Activated CD4-positive, alpha-beta T cell treated with anti-CD3 and anti-CD28 coated beads, Interleukin-2, amount 10 ng/mL, durations not matched to agents 7 days and 5 days (primary cell): ENCODE measurements around the gene FLAD1. TPM values are rescaled to one million over a fixed set of nuclear protein-coding genes. Genes with fewer than 3 reads are reported as not detected.

ENCODE experiments used
- CTCF ChIA-PET: fragments of 350-600 bp; sonication (Branson Sonifier 250); formaldehyde crosslinking; loops from one replicate; lab custom pipeline; 2021; ENCODE audit warnings: antibody characterized with exemption; lab: Charles Lee
- POLR2A ChIA-PET: fragments of 350-600 bp; sonication (Branson Sonifier 250); formaldehyde crosslinking; loops from one replicate; lab custom pipeline; 2021; ENCODE audit warnings: antibody characterized with exemption; lab: Charles Lee
- DNase-seq: peaks from one replicate; pipeline ENCODE4 v3.0.0-alpha.2; 2020
- H3K27ac Mint-ChIP-seq: one replicate; pipeline ENCODE4 v1.8.0; 2021; ENCODE audit warnings: mild to moderate bottlenecking, moderate library complexity, mixed read lengths
- H3K27me3 Mint-ChIP-seq: one replicate; pipeline ENCODE4 v1.8.0; 2021; ENCODE audit warnings: mixed read lengths
- H3K36me3 Mint-ChIP-seq: one replicate; pipeline ENCODE4 v1.8.0; 2021; ENCODE audit warnings: low read depth, mixed read lengths
- H3K4me1 Mint-ChIP-seq: one replicate; pipeline ENCODE4 v1.8.0; 2021; ENCODE audit warnings: mixed read lengths
- H3K4me3 Mint-ChIP-seq: one replicate; pipeline ENCODE4 v1.8.0; 2021; ENCODE audit warnings: mild to moderate bottlenecking, moderate library complexity, mixed read lengths
- H3K9me3 Mint-ChIP-seq: one replicate; pipeline ENCODE4 v1.8.0; 2021; ENCODE audit warnings: mixed read lengths
- total RNA-seq, 2 experiments: library from RNA; stranded (reverse); gene quantifications; one replicate each; pipeline ENCODE4 v1.2.3, GENCODE V29; 2021

FLAD1 gene
- total RNA-seq, 2 experiments from 2014 or later = 41.2 to 41.3 TPM

DNA sequence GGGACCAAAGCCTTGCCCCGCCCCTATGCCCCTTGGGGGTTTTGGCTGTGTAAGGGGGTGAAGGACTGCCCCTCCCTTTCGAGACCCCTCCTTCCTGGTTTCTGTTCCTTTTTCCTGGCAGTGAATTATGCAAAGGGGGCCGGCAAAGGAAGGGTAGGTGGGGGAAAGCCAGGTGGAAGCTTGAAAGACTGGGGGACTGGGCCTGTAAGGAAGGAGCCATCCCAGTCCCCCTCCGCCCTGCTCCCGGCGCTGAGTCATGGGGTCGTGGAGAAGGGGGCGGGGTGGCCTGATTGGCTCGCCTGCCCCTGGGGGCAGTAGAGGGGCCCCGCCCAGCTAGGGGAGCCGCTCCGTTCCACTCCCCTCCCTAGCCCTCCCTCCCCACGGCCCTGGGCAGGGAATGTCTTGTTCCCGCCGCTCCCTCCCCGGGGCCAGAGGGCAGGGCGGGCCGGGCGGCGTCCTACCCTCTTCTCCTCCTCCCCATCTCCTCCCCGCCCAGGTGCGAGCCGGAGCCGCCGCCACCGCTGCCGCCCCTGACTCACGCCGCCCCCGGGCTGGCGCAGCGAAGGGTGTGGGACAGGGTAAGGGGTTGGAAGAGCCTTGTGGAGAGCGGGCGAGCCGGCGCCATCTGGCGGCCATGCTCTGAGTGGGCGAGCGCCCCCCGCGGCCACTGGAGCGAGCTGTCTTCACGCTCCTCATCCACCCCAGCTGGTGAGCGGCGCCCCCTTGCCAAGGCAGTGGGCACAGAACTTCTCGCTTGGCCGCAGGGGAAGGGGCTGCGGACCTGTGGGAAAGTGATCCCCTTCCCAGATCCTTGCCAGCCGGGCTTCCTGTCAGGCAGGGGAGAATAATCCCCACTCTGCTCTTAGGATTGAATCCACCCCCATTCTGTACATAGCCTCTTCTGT, 34.1 kb downstream of the FLAD1 start:
- ChIA-PET POLR2A (no interaction called here), CTCF (interaction anchor here (0.5 to 17.4 kb wide), 33 partner anchors 9 to 458 kb away, joined by 3 to 222 read pairs (median 4); partner anchors contain the start of genes ADAM15, DCST1, DCST2 and FLAD1)
- DNase-seq = peak; percentile 85
- Mint-ChIP-seq H3K36me3 (peaks cover 59% of the 10 kb centered on the region), H3K9me3 (no peaks in the 10 kb centered on the region), H3K4me1 (peaks cover 70% of the 10 kb centered on the region), H3K4me3 (no peak overlapping the region), H3K27ac (peak overlapping the region; percentile 84), H3K27me3 (no peaks in the 10 kb centered on the region)

DNA sequence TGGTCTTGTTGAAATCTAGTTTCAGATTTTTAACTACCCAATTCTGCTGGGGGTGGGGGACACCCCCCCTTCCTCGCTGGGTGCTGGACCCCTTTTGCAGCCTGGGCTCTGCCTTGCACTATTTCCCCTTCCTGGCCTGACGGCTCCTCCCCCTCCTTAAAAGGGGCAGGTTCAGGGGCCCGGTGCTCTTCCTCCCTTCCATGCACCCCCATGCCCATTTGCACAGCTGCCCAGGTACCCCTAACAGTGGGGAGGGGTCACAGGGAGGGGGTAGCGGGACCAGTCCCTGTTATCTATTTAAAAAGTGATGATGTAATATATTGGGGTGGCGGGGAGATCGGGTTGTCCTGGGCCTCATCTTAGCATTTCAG, 34.8 kb downstream of the FLAD1 start:
- CTCF ChIA-PET = interaction anchor here (0.5 to 17.4 kb wide), 29 partner anchors 8 to 458 kb away, joined by 3 to 222 read pairs (median 4); partner anchors contain the start of genes ADAM15, DCST1, DCST2 and FLAD1
- peaks cover 53% of the 10 kb centered on the region for H3K36me3 Mint-ChIP-seq
- no peak overlapping the region for H3K4me3 Mint-ChIP-seq
- H3K27ac Mint-ChIP-seq = peak overlapping the region; percentile 41
- peaks cover 67% of the 10 kb centered on the region for H3K4me1 Mint-ChIP-seq
- no peak for DNase-seq
- POLR2A ChIA-PET = no interaction called here
- H3K9me3 Mint-ChIP-seq = no peaks in the 10 kb centered on the region
- no peaks in the 10 kb centered on the region for H3K27me3 Mint-ChIP-seq

DNA sequence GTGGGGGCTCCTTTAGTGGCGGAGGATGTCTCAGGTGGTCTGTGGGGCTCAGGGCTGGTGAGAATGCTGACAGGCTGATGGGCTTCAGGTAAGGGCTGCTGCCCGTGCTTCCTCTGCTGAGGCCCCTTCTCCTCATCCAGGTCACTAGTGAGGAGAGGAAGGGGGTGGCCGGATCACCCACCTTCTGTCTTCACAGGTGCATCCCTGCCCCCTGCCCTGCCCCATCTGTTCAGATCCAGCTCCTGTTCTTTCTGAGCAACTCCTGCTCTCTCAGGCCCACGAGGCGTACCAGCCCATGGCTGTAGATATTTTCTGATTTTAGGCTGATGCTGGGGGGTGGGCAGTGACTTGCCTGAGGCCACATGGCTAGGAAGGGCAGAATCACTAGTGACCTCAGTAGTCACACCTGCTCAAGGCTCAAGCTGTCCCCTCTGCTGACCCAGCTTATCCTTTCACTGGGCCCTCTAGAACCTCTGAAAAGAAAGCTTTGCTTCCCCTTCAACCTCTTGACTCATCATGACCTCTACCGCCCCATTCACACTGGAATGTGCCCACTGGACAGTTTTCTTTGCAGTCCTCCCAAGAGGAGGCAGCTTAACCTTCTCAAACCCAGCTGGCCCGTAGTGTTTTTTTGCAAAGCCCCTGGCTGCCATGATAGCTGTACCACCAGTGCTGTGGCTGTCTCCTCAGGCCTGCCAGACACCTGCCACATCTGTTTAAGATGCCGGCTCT, 35.6 kb downstream of the FLAD1 start:
- no peaks in the 10 kb centered on the region for H3K9me3 Mint-ChIP-seq
- peak overlapping the region; percentile 46 for H3K27ac Mint-ChIP-seq
- peaks cover 60% of the 10 kb centered on the region for H3K4me1 Mint-ChIP-seq
- DNase-seq = no peak
- ChIA-PET CTCF (interaction anchor here (1.0 to 17.4 kb wide), 11 partner anchors 11 to 74 kb away, joined by 3 to 222 read pairs (median 4); partner anchors contain the start of genes ADAM15, DCST1, DCST2 and LENEP), POLR2A (no interaction called here)
- no peak overlapping the region for H3K4me3 Mint-ChIP-seq
- H3K36me3 Mint-ChIP-seq = peaks cover 45% of the 10 kb centered on the region
- H3K27me3 Mint-ChIP-seq = no peaks in the 10 kb centered on the region

DNA sequence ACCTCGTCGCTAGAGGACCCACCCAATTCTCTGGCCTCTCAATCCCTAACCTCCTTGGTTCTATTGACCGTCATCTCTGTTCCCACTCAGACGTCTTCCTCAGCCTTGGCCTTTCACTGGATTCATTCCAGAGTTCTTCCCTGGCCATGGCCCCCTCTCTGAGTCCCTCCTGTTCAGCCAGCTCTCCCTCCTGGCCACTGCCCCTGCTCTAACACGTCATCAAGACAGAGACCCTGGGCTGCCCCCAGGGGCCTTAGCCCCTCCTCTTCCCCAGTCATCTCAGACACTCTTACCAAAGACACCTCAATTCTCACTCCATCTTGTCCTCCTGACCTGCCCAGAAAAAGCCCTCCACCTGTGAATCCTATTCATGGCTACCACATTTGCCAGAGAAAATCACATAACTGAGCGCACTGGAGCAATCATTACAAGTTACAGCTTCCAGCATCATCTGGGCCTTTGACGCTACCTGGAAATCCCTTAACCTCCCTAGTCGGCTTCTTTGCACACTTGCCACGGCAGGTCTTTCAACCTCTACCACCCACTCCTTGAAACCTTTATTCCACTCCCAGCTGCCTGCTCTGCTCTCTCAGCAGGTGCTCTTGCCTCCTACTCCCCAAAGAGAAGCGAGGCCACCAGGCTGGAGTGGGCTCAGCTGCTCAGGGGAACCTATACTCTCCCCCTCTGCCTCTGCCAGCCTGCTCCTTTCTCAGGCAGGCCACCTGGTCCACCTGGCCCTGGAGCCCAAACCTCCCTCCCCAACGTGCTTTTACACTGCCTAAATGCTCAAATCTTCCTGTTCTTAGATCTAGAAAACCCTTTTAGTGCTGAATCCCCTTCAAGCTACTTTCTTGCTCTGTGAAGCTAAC, 36.5 kb downstream of the FLAD1 start:
- Mint-ChIP-seq H3K27me3 (no peaks in the 10 kb centered on the region), H3K27ac (no peak overlapping the region), H3K4me1 (peaks cover 51% of the 10 kb centered on the region), H3K36me3 (peaks cover 37% of the 10 kb centered on the region), H3K4me3 (no peak overlapping the region), H3K9me3 (no peaks in the 10 kb centered on the region)
- CTCF ChIA-PET = interaction anchor here (1.1 to 17.4 kb wide), 10 partner anchors 8 to 72 kb away, joined by 3 to 222 read pairs (median 4); partner anchors contain the start of genes ADAM15, DCST1, DCST2 and LENEP
- DNase-seq = no peak
- POLR2A ChIA-PET = interaction anchor here (0.6 kb wide), 1 partner anchor 18 kb away, joined by 3 read pairs; no protein-coding TSS in a partner anchor

DNA sequence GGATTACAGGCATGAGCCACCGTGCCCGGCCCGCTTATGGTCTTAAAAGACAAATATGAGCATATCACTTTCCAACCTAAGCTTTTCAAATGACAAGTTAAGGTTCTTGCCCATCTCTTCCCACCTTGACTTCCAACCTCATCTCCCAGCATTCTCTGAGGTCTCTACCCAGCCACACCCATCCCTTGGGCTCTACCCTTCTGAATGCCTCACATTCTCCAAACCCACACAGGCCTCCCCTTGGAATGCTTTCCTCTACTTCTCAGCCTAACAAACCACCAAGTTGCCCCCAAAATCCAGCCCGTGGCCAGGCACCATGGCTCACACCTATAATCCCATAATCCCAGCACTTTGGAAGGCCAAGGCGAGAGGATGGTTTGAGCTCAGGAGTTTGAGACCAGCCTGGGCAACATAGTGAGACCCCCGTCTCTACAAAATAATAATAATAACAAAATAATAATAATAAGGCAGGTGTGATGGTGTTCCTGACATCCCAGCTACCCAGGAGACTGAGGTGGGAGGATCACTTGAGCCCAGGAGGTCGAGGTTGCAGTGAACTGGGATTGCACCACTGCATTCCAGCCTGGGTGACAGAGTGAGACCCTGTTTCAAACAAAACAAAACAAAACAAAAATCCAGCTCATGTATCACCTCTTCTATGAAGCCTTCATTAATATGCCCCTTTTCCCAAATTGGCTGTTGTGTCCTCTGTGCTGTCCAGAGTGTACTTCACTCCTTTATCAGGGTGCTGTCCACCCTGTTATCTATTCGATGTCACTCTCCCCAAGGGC, 39.2 kb downstream of the FLAD1 start:
- ChIA-PET POLR2A (interaction anchor here (1.4 kb wide), 1 partner anchor 23 kb away, joined by 3 read pairs; no protein-coding TSS in a partner anchor), CTCF (interaction anchor here (1.4 to 17.4 kb wide), 4 partner anchors 10 to 32 kb away, joined by 5 to 222 read pairs (median 95); partner anchors contain the start of genes DCST1, DCST2, LENEP and ZBTB7B)
- Mint-ChIP-seq H3K4me3 (no peak overlapping the region), H3K27me3 (no peaks in the 10 kb centered on the region), H3K27ac (no peak overlapping the region), H3K36me3 (peaks cover 22% of the 10 kb centered on the region), H3K4me1 (peaks cover 27% of the 10 kb centered on the region), H3K9me3 (no peaks in the 10 kb centered on the region)
- DNase-seq = no peak

DNA sequence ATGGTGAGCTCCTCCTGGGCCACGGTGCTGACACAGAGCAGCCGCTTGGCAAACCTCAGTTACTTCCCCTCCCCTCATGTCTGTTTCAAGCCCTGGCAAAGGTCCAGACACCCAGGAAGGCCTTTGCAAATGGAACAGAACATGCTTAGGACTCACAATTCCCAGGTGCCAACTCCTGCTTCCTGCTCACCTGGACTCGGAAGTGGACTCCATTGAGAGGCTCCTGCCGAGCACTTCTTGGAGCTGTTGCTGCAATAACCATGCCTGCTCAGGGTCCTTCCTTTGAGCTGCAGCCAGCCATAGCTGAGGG, 39.7 kb downstream of the FLAD1 start:
- ChIA-PET CTCF (interaction anchor here (1.4 to 17.4 kb wide), 4 partner anchors 11 to 32 kb away, joined by 5 to 222 read pairs (median 95); partner anchors contain the start of genes DCST1, DCST2, LENEP and ZBTB7B), POLR2A (interaction anchor here (1.4 kb wide), 1 partner anchor 24 kb away, joined by 3 read pairs; no protein-coding TSS in a partner anchor)
- no peak for DNase-seq
- Mint-ChIP-seq H3K36me3 (peaks cover 17% of the 10 kb centered on the region), H3K27ac (no peak overlapping the region), H3K4me3 (no peak overlapping the region), H3K9me3 (no peaks in the 10 kb centered on the region), H3K4me1 (peaks cover 23% of the 10 kb centered on the region), H3K27me3 (no peaks in the 10 kb centered on the region)

DNA sequence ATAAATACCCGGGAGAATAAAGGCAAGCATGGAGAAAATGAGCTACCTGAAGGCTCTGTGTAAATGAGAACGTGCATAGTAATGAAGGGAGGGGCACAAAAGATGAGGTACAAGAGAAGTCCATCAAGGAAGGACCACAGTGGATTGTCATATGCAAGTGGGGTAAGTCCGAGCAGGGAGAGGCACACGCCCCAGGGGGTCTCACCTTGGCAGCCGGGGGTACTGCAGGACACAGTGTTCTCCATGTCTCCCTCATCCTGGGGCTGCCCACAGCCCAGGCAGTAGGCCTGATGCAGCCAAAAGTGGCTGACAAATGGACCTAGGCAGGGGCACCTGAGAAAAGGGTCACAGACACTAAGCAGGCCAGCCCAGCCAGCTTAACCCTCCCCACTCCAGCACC, 40.5 kb downstream of the FLAD1 start:
- H3K27ac Mint-ChIP-seq = peak overlapping the region; percentile 21
- no peaks in the 10 kb centered on the region for H3K27me3 Mint-ChIP-seq
- ChIA-PET CTCF (interaction anchor here (0.6 to 16.5 kb wide), 4 partner anchors 11 to 31 kb away, joined by 3 to 222 read pairs (median 6); partner anchors contain the start of genes DCST1 and DCST2), POLR2A (interaction anchor here (1.4 kb wide), 1 partner anchor 24 kb away, joined by 3 read pairs; no protein-coding TSS in a partner anchor)
- peaks cover 13% of the 10 kb centered on the region for H3K36me3 Mint-ChIP-seq
- DNase-seq = no peak
- H3K4me3 Mint-ChIP-seq = no peak overlapping the region
- peaks cover 19% of the 10 kb centered on the region for H3K4me1 Mint-ChIP-seq
- no peaks in the 10 kb centered on the region for H3K9me3 Mint-ChIP-seq

DNA sequence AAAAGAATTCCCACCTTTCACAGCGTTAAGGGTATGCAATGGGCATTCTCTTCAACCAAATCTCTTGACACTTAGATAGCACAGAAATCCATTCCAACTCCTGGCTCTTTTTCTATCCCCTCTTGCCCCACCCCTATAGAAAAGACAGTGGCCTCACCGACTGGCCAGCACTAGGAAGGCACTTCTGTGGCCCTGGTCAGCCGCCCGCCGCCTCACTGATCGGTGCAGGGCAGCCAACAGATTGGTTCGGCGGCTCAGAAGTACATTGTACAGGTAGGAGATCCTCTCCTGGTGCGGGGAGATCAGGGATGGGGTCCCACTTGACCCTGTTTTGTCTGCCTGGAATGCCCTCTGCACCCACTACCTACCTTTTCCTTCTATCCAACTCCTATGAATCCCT, 41.2 kb downstream of the FLAD1 start:
- Mint-ChIP-seq H3K4me3 (no peak overlapping the region), H3K9me3 (no peaks in the 10 kb centered on the region), H3K27ac (peak overlapping the region; percentile 9), H3K27me3 (peaks cover 3% of the 10 kb centered on the region), H3K36me3 (peaks cover 7% of the 10 kb centered on the region), H3K4me1 (peaks cover 14% of the 10 kb centered on the region)
- CTCF ChIA-PET = interaction anchor here (16.5 kb wide), 1 partner anchor 14 kb away, joined by 222 read pairs; the partner anchor contains the start of genes DCST1 and DCST2
- no peak for DNase-seq
- POLR2A ChIA-PET = no interaction called here

DNA sequence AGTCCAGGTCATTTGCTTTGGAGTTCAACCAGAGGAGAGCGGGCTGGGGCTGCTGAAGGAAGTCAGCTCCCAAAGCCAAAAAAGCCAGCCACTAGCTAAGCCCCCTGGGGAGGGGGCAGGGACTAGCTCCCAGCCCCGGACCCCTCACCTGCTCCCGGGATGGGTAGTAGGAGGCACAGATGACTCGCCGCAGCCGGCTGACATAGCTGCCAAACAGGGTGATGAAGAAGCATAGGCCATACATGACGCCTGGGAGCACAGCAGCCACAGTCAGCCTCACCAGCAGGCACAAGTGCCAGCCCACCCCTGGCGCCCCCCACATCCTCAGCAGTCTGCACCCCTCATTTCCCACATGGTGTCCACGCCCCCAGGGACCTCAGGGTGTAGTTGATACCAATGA, 43.0 kb downstream of the FLAD1 start:
- ChIA-PET POLR2A (interaction anchor here (0.6 kb wide), 1 partner anchor 310 kb away, joined by 3 read pairs; no protein-coding TSS in a partner anchor), CTCF (interaction anchor here (1.1 to 16.5 kb wide), 2 partner anchors 8 to 12 kb away, joined by 4 to 222 read pairs; partner anchors contain the start of genes DCST1 and DCST2)
- no peak for DNase-seq
- peaks cover 3% of the 10 kb centered on the region for H3K27me3 Mint-ChIP-seq
- H3K4me3 Mint-ChIP-seq = no peak overlapping the region
- no peaks in the 10 kb centered on the region for H3K36me3 Mint-ChIP-seq
- no peak overlapping the region for H3K27ac Mint-ChIP-seq
- peaks cover 6% of the 10 kb centered on the region for H3K4me1 Mint-ChIP-seq
- no peaks in the 10 kb centered on the region for H3K9me3 Mint-ChIP-seq

DNA sequence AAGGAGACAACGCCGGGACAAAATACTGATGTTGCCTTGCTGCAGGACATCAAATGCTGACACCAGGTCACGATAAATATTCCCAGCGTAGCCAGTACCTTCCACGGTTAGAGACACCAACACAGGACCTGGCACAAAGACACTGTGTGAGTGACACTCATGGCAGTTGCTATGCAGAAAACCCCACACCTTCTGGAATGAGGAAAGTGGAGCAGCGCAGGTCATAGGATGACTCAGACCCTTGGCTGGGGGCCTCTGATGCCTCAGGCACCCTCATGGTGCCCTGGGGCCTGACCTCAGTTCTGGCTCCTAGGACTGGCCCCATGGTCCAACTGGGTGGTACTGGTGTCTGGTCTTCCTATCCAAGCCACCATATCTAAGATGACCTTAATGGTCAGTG, 43.4 kb downstream of the FLAD1 start:
- no peak for DNase-seq
- no peak overlapping the region for H3K4me3 Mint-ChIP-seq
- POLR2A ChIA-PET = no interaction called here
- CTCF ChIA-PET = interaction anchor here (1.1 kb wide), 1 partner anchor 9 kb away, joined by 4 read pairs; no protein-coding TSS in a partner anchor
- H3K36me3 Mint-ChIP-seq = no peaks in the 10 kb centered on the region
- H3K9me3 Mint-ChIP-seq = no peaks in the 10 kb centered on the region
- peaks cover 3% of the 10 kb centered on the region for H3K27me3 Mint-ChIP-seq
- no peak overlapping the region for H3K27ac Mint-ChIP-seq
- H3K4me1 Mint-ChIP-seq = peaks cover 6% of the 10 kb centered on the region
